Hepatocyte (in vitro differentiated cells): ENCODE measurements around the gene FAM162A. TPM values are rescaled to one million over a fixed set of nuclear protein-coding genes. Genes with fewer than 3 reads are reported as not detected.

Experiments used
- DNase-seq: peaks from one replicate; pipeline ENCODE4 v3.0.0-alpha.2; 2016; ENCODE audit warnings: low spot score
- H2AFZ ChIP-seq: fragments of 200-600 bp; sonication (generic); 2 replicates; pipeline ENCODE4 v1.6.0; 2016; ENCODE audit warnings: antibody characterized with exemption, mild to moderate bottlenecking
- H3K27ac ChIP-seq: fragments of 200-600 bp; sonication (generic); 2 replicates; pipeline ENCODE4 v1.5.1; 2016; ENCODE audit warnings: mild to moderate bottlenecking
- H3K27me3 ChIP-seq: fragments of 200-600 bp; sonication (generic); 2 replicates; pipeline ENCODE4 v1.6.1; 2016
- H3K36me3 ChIP-seq: fragments of 200-600 bp; sonication (generic); replicated peaks from 2 replicates; pipeline ENCODE4 v1.5.1; 2016; ENCODE audit warnings: low read depth; ENCODE audit not compliant: insufficient read depth
- H3K4me1 ChIP-seq: fragments of 200-600 bp; sonication (generic); 2 replicates; pipeline ENCODE4 v1.5.1; 2016; ENCODE audit warnings: mild to moderate bottlenecking, moderate library complexity; ENCODE audit not compliant: insufficient read depth
- H3K4me2 ChIP-seq: fragments of 200-600 bp; sonication (generic); 2 replicates; pipeline ENCODE4 v1.6.0; 2016
- H3K4me3 ChIP-seq: fragments of 200-600 bp; sonication (generic); 2 replicates; pipeline ENCODE4 v1.5.1; 2016; ENCODE audit warnings: mild to moderate bottlenecking
- H3K79me2 ChIP-seq: fragments of 200-600 bp; sonication (generic); 2 replicates; pipeline ENCODE4 v1.6.0; 2017; ENCODE audit warnings: mild to moderate bottlenecking
- H3K9me2 ChIP-seq: fragments of 200-600 bp; sonication (generic); replicated peaks from 2 replicates; pipeline ENCODE4 v1.6.0; 2017; ENCODE audit warnings: mild to moderate bottlenecking; ENCODE audit not compliant: insufficient read depth
- H3K9me3 ChIP-seq: fragments of 200-600 bp; sonication (generic); 2 replicates; pipeline ENCODE4 v1.5.1; 2016; ENCODE audit warnings: low read depth, mild to moderate bottlenecking
- H4K20me1 ChIP-seq: fragments of 200-600 bp; sonication (generic); 2 replicates; pipeline ENCODE4 v1.6.0; 2016; ENCODE audit warnings: mild to moderate bottlenecking; ENCODE audit not compliant: insufficient read depth, poor library complexity, severe bottlenecking
- EZH2 ChIP-seq: fragments of 200-600 bp; sonication (generic); IDR thresholded peaks from 2 replicates; pipeline ENCODE4 v1.6.1; 2016; ENCODE audit warnings: antibody characterized with exemption, mild to moderate bottlenecking, borderline replicate concordance
- EZH2phosphoT487 ChIP-seq: fragments of 200-600 bp; sonication (generic); IDR thresholded peaks from one replicate; pipeline ENCODE4 v1.6.1; 2018; ENCODE audit warnings: antibody characterized with exemption, mild to moderate bottlenecking, low read depth, moderate library complexity; ENCODE audit not compliant: unreplicated experiment, severe bottlenecking
- WGBS: methylation state at CpG from one replicate; pipeline ENCODE4 v1.1.6; 2016; ENCODE audit warnings: low lambda C conversion rate; ENCODE audit errors: missing lambda C conversion rate; 5-methylcytosine and 5-hydroxymethylcytosine counted together
- polyA plus RNA-seq: library from polyadenylated mRNA; unstranded; fragments of >200 nt; fragmentation: Nextera tagmentation; extraction: Ambion mirVana; gene quantifications from 2 replicates; pipeline ENCODE4 v1.2.1, GENCODE V29; 2016
- total RNA-seq: library from RNA; depleted of rRNA; stranded (reverse); fragments of >200 nt; gene quantifications from 2 replicates; pipeline ENCODE4 v1.2.3, GENCODE V29; 2014
- TF ChIP-seq, protein P1 (sequence below): fragments of 200-600 bp; sonication (generic); IDR thresholded peaks from 2 replicates; pipeline ENCODE4 v1.5.1; 2016; ENCODE audit warnings: antibody characterized with exemption, mild to moderate bottlenecking; ENCODE audit not compliant: poor library complexity

FAM162A gene
- total and polyA plus RNA-seq, 2 experiments from 2014 or later = 50.4 to 107 TPM

DNA sequence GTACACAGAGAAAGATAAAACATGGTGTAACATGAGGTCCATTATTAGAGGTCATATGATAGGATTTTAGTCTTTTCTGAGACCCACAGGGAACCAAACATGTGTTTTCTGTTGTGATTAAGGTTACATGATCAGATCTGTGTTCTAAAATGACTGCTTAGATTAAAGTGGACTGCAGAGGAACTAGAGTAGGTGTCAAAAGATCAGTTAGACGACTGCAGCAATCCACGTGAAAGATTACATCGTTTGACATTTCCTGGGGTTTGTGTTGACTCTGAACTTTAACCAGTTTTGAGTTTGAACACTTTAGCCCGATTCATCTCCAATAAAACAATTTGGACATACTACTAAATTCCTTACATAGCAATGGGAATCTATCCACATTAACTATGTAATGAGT lies 6.0 kb upstream of the FAM162A start:
- H3K27me3 ChIP-seq = no peaks in the 10 kb centered on the region
- H4K20me1 ChIP-seq = no peaks in the 10 kb centered on the region
- H3K4me1 ChIP-seq = peaks cover 4% of the 10 kb centered on the region
- H3K79me2 ChIP-seq = peaks cover 80% of the 10 kb centered on the region
- no peak overlapping the region for H3K4me3 ChIP-seq
- H3K27ac ChIP-seq = peak overlapping the region; percentile 45
- H3K4me2 ChIP-seq = no peak overlapping the region
- no peak for DNase-seq
- TF ChIP-seq EZH2phosphoT487 (no peak), EZH2 (no peak)
- TF ChIP-seq, protein P1, sequence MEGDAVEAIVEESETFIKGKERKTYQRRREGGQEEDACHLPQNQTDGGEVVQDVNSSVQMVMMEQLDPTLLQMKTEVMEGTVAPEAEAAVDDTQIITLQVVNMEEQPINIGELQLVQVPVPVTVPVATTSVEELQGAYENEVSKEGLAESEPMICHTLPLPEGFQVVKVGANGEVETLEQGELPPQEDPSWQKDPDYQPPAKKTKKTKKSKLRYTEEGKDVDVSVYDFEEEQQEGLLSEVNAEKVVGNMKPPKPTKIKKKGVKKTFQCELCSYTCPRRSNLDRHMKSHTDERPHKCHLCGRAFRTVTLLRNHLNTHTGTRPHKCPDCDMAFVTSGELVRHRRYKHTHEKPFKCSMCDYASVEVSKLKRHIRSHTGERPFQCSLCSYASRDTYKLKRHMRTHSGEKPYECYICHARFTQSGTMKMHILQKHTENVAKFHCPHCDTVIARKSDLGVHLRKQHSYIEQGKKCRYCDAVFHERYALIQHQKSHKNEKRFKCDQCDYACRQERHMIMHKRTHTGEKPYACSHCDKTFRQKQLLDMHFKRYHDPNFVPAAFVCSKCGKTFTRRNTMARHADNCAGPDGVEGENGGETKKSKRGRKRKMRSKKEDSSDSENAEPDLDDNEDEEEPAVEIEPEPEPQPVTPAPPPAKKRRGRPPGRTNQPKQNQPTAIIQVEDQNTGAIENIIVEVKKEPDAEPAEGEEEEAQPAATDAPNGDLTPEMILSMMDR = no peak
- H3K9me2 ChIP-seq = no peaks in the 10 kb centered on the region
- H2AFZ ChIP-seq = no peak overlapping the region
- 51% methylated on average over 4 of the region's 4 CpGs for WGBS
- H3K36me3 ChIP-seq = no peaks in the 10 kb centered on the region
- H3K9me3 ChIP-seq = no peaks in the 10 kb centered on the region

DNA sequence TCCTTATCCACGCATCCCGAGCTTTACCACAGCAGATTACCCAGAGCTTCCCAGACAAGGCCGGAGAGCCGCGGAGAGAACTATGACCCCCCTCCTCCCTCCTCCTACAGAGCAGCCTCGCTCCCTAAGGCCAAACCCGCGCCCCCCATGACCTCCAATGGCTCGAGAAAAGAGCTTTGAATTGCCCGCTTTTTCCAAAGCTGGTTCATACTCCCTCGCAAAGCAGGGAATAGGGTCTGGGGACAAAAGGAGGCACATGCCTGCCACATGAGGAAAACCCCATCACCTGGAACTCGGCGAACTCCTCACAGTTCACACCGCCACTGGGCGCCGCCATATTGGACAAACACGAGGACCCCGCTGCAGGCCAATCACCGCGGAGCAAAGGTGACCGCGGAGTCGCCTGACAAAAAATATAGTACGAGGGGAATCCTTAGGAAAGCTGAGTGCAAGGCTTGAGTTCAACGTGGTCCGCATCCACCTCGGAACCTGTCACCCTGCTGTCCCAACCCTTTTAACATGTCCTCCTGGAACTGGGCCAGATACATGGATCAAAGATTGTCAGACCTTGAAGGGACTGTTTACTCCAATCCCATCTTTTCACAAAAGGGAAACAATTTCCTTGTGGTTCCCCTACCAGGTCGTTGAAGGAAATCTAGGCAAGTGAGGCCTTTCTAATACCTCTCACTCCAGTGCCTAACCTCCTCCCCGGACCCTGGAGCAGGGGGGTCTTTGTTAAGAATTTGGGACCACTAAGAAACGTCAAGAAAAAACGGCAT lies 905 bp upstream of the FAM162A start, which contains the start of gene MIX23:
TSS of gene MIX23 (minus strand) at position 344 of the 779 bp plus-strand sequence. CDS start at position 337, 7 bp downstream.
- no peaks in the 10 kb centered on the region for H3K9me2 ChIP-seq
- peak; percentile 90 for DNase-seq
- WGBS = 4% methylated on average over 29 of the region's 31 CpGs
- peak within 1 kb of the TSS; percentile 93 for H3K27ac ChIP-seq
- H3K79me2 ChIP-seq = peaks cover 79% of the 10 kb centered on the region
- H3K4me1 ChIP-seq = peaks cover 7% of the 10 kb centered on the region
- peak within 1 kb of the TSS; percentile 97 for H2AFZ ChIP-seq
- H3K4me2 ChIP-seq = peak within 1 kb of the TSS; percentile 86
- H3K4me3 ChIP-seq = peak within 1 kb of the TSS; percentile 74
- H4K20me1 ChIP-seq = no peaks in the 10 kb centered on the region
- TF ChIP-seq, protein P1 = no peak
- TF ChIP-seq EZH2phosphoT487 = no peak
- TF ChIP-seq EZH2 = no peak
- H3K36me3 ChIP-seq = no peaks in the 10 kb centered on the region
- H3K9me3 ChIP-seq = no peaks in the 10 kb centered on the region
- no peaks in the 10 kb centered on the region for H3K27me3 ChIP-seq

DNA sequence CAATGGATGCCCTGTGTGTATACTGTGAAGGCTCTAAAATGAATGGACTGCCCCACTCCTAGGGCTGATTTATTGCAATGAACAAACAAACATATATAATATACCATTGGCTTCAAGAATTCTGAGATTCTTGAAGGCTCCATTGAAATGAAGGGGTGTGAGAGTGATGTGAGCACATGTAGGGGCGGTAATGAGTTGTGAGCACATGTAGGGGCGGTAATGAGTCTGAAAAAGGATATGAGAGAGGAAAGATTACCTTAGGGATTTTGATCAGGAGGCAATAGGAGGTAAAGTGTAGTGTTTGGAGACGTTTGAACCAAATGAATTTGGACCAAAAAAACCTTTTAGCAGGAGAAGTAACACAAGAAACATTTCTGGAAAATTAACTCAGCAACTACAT lies 3.7 kb downstream of the FAM162A start:
- no peak for DNase-seq
- H3K27me3 ChIP-seq = no peaks in the 10 kb centered on the region
- peaks cover 3% of the 10 kb centered on the region for H3K4me1 ChIP-seq
- H3K4me3 ChIP-seq = no peak overlapping the region
- no peak for TF ChIP-seq EZH2
- TF ChIP-seq EZH2phosphoT487 = no peak
- TF ChIP-seq, protein P1 = no peak
- H3K79me2 ChIP-seq = peaks cover 51% of the 10 kb centered on the region
- H3K27ac ChIP-seq = no peak overlapping the region
- no peak overlapping the region for H3K4me2 ChIP-seq
- no peak overlapping the region for H2AFZ ChIP-seq
- 85% methylated on average over 3 of the region's 3 CpGs for WGBS
- H3K36me3 ChIP-seq = no peaks in the 10 kb centered on the region
- H3K9me2 ChIP-seq = no peaks in the 10 kb centered on the region
- no peaks in the 10 kb centered on the region for H4K20me1 ChIP-seq
- H3K9me3 ChIP-seq = no peaks in the 10 kb centered on the region
